RWPE1 (cell line): ENCODE results near the gene DTX3.
A peak's percentile ranks its signal among the peaks of the same experiment; 100 is the strongest.

Experiments used
- CTCF ChIA-PET: fragments of 350-600 bp; sonication (Branson Sonifier 250); formaldehyde crosslinking; extraction: SDS; loops from one replicate; lab custom pipeline; 2021; lab: Yijun Ruan, JAX
- POLR2A ChIA-PET: fragments of 400-600 bp; formaldehyde crosslinking; extraction: SDS; loops from one replicate; lab custom pipeline; 2020; ENCODE audit warnings: antibody characterized with exemption; ENCODE audit not compliant: low non-redundant PET; lab: Yijun Ruan, JAX
- DNase-seq: peaks from one replicate; pipeline ENCODE4 v3.0.0; 2012; ENCODE audit warnings: low spot score
- H3K27ac ChIP-seq: fragments of 450-650 bp; 2 replicates; pipeline ENCODE4 v1.5.1; 2017
- TF ChIP-seq, protein P1 (sequence below): fragments of 450-650 bp; conservative IDR thresholded peaks from 2 replicates; pipeline ENCODE4 v1.5.1; 2017; ENCODE audit warnings: low read depth, mild to moderate bottlenecking

DTX3 gene

DNA sequence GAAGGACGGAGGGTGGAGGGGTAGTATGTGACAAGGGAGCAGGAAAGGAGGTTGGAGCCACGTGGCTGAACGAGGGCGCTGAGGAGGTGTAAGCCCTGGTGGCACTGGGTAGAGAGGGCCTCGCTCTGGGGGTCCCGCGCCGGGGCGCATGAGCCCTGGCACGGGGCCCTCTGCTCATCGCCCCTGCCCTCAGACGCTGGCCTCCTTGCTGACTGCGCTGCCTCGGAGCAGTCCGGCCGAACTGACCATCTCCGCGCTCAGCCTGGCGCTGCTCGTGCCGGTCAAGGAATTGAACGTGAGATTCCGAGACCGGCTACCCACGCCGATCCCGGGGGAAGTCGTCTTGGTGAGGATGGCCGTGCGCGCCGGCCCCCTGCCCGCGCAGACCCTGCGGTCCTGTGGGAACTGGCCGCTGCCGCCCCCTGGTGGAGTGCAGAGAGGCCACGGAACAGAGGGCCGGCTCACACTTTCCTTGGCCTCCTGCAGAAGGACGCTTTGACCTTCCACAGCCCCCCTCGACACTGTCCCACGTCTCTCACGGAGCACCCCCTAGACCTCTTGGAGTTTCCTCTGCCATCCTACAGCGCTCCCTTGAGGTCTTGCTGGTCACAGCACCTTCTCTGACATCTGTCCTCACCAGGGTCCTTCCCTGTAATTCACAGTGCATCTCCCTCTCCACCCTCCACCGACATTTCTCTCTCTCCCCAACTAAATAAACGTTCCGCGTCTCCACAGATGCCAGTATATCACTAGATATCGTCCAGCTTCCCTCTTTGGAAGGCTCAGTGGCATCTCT is 17.1 kb downstream of the DTX3 start:
- peak; percentile 61 for DNase-seq
- CTCF ChIA-PET = interaction anchor here (0.6 to 4.8 kb wide), 12 partner anchors 9 to 1017 kb away, joined by 3 to 32 read pairs (median 6); partner anchors contain the start of genes B4GALNT1 and GLI1
- POLR2A ChIA-PET = no interaction called here
- no peak overlapping the region for H3K27ac ChIP-seq
- TF ChIP-seq, protein P1, sequence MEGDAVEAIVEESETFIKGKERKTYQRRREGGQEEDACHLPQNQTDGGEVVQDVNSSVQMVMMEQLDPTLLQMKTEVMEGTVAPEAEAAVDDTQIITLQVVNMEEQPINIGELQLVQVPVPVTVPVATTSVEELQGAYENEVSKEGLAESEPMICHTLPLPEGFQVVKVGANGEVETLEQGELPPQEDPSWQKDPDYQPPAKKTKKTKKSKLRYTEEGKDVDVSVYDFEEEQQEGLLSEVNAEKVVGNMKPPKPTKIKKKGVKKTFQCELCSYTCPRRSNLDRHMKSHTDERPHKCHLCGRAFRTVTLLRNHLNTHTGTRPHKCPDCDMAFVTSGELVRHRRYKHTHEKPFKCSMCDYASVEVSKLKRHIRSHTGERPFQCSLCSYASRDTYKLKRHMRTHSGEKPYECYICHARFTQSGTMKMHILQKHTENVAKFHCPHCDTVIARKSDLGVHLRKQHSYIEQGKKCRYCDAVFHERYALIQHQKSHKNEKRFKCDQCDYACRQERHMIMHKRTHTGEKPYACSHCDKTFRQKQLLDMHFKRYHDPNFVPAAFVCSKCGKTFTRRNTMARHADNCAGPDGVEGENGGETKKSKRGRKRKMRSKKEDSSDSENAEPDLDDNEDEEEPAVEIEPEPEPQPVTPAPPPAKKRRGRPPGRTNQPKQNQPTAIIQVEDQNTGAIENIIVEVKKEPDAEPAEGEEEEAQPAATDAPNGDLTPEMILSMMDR = peak; percentile 93

- H3K27ac ChIP-seq = no peak overlapping the region
- POLR2A ChIA-PET = no interaction called here
- DNase-seq = no peak
- TF ChIP-seq, protein P1 = no peak
- CTCF ChIA-PET = interaction anchor here (0.6 to 4.8 kb wide), 10 partner anchors 8 to 313 kb away, joined by 3 to 32 read pairs (median 5); partner anchors contain the start of genes GLI1 and PIP4K2C
These were observed 17.9 kb downstream of the DTX3 start for GRCh38 chr12:57622293-57623245.

- POLR2A ChIA-PET = no interaction called here
- CTCF ChIA-PET = interaction anchor here (1.7 to 2.6 kb wide), 2 partner anchors 40 to 164 kb away, joined by 5 to 12 read pairs; partner anchors contain the start of gene GLI1
- no peak overlapping the region for H3K27ac ChIP-seq
- no peak for DNase-seq
- TF ChIP-seq, protein P1 = no peak
These were observed 18.8 kb downstream of the DTX3 start for GRCh38 chr12:57623385-57623784.

DNA sequence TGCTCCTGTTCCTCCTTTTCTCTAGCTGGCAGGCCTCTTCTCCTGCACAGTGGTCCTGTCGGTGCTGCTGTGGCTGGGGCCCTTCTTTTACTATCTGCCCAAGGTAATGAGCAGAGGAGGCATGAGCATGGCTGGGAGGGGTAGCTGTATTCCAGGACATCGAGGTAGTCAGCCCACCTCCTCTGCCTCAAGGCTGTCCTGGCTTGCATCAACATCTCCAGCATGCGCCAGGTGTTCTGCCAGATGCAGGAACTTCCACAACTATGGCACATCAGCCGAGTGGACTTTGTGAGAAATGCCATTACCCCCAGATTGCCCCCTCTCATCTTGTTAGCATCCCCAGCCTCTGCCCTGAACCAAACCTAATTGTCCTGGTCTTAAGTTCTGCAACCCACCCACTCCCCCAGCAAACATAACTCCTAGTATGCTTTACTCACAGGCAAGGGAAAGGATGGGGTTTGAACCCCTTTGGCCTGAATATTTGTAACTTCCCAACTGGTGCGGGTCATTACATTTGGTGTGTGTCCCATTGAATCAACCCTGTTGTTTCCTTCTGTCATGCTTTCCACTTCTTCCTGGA is 19.3 kb downstream of the DTX3 start:
- ChIA-PET CTCF (interaction anchor here (1.3 to 2.6 kb wide), 2 partner anchors 9 to 41 kb away, joined by 5 to 12 read pairs; partner anchors contain the start of gene B4GALNT1), POLR2A (no interaction called here)
- no peak overlapping the region for H3K27ac ChIP-seq
- TF ChIP-seq, protein P1 = no peak
- DNase-seq = no peak

DNA sequence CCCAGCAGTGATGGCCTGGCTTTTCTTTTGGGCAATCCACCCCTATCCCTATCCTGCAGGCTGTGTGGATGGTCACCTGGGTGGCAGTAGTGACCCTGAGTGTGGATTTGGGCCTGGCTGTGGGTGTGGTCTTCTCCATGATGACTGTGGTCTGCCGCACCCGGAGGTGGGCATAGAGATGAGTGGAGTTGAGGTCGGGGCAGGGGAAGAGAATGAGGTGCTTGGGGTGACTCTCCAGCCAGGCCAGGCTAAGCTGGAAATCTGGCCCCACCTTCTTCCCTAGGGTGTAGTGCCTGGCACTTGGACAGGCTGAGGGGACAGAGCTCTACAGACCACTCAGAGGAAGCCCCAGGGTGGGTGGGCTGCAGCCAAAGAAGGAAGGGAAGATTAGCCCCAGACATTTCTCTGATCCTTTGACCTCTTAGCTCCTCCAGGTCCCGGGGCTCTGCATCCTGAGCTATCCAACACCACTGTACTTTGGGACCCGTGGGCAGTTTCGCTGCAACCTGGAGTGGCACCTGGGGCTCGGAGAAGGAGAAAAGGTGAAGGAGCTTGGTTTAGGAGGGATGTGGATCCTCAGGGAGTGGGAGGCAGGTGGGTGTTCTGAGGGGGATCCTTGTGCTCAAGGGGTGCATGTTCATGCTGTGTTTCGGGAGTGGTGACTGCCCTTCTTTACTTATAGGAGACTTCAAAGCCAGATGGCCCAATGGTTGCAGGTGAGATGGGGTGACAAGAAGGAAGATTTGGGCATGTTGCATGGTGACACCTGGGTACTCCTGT is 20.0 kb downstream of the DTX3 start:
- H3K27ac ChIP-seq = no peak overlapping the region
- TF ChIP-seq, protein P1 = no peak
- ChIA-PET CTCF (interaction anchor here (1.3 to 2.6 kb wide), 2 partner anchors 8 to 41 kb away, joined by 5 to 12 read pairs; partner anchors contain the start of gene B4GALNT1), POLR2A (no interaction called here)
- no peak for DNase-seq
